Esophagus mucosa (tissue), 1 donor: Measurements from ENCODE around the gene KLRF1. TPM values are rescaled to one million over a fixed set of nuclear protein-coding genes. Genes with fewer than 3 reads are reported as not detected.
"Not testable (repeated sequence)": the region's sequence is repeated elsewhere in the genome, so short reads cannot be mapped to it uniquely, and the experiment has no call there.

Source experiments
- ATAC-seq: fragments of 200-7000 bp; cut with Tn5 transposase; one replicate; pipeline ENCODE4 v1.9.1; 2020
- total RNA-seq: library from RNA; stranded (reverse); gene quantifications from one replicate; pipeline ENCODE4 v1.2.4, GENCODE V29; 2023
- donor health status: DM: yes; HTN: yes; CAD: no.

The KLRF1 gene
- total RNA-seq, 1 donor from 2014 or later = 0.36 TPM

- ATAC-seq = no peak
These were observed 43.1 kb downstream of the KLRF1 start for GRCh38 chr12:9870286-9870866.

- no peak for ATAC-seq
These were observed 44.9 kb downstream of the KLRF1 start for GRCh38 chr12:9872162-9872561.

- ATAC-seq = peak; percentile 92
These were observed 45.5 kb downstream of the KLRF1 start for GRCh38 chr12:9872742-9873141.

- ATAC-seq = not testable (repeated sequence)
These were observed 48.8 kb downstream of the KLRF1 start for GRCh38 chr12:9876120-9876519.

- no peak for ATAC-seq
These were observed 53.3 kb downstream of the KLRF1 start for GRCh38 chr12:9880532-9881078.

- no peak for ATAC-seq
These were observed 54.0 kb downstream of the KLRF1 start, which contains the start of gene KLRF2 for GRCh38 chr12:9881246-9881645. Gene KLRF2 (plus strand): TSS chr12:9881489. CDS start chr12:9881596, 107 bp downstream.

- ATAC-seq = no peak
These were observed 54.7 kb downstream of the KLRF1 start for GRCh38 chr12:9881988-9882387.

GRCh38 chr12:9883175-9883574, 55.9 kb downstream of the KLRF1 start:
- peak; percentile 81 for ATAC-seq

GRCh38 chr12:9888665-9889273, 61.5 kb downstream of the KLRF1 start:
- no peak for ATAC-seq

Other genes starting within 250 kb of the KLRF1 start
- 0.56 TPM for gene KLRB1, start 219.6 kb upstream of the KLRF1 start, total RNA-seq
- gene CLEC2D, start 157.8 kb upstream of the KLRF1 start, total RNA-seq = 3.7 TPM
- not detected for gene CLECL1, start 94.4 kb upstream of the KLRF1 start, total RNA-seq
- gene CD69, start 66.6 kb upstream of the KLRF1 start, total RNA-seq = 0.68 TPM
- 13.0 TPM for gene CLEC2B, start 41.9 kb downstream of the KLRF1 start, total RNA-seq
- gene KLRF2, start 54.0 kb downstream of the KLRF1 start, total RNA-seq = not detected
- not detected for gene CLEC2A, start 104.9 kb downstream of the KLRF1 start, total RNA-seq
- gene CLEC12A, start 143.9 kb downstream of the KLRF1 start, total RNA-seq = 0.36 TPM
- gene CLEC1B, start 171.6 kb downstream of the KLRF1 start, total RNA-seq = not detected
- not detected for gene CLEC12B, start 183.1 kb downstream of the KLRF1 start, total RNA-seq
- gene CLEC9A, start 203.2 kb downstream of the KLRF1 start, total RNA-seq = not detected